ENCODE measurements around the gene SUSD5. TPM values are rescaled to one million over a fixed set of nuclear protein-coding genes. Genes with fewer than 3 reads are reported as not detected.

Gene SUSD5
- total and polyA plus RNA-seq, 2 of the 13 experiments (the other 11 are each of a cell fraction or from before 2014, with no cell fraction given) = not detected

DNA sequence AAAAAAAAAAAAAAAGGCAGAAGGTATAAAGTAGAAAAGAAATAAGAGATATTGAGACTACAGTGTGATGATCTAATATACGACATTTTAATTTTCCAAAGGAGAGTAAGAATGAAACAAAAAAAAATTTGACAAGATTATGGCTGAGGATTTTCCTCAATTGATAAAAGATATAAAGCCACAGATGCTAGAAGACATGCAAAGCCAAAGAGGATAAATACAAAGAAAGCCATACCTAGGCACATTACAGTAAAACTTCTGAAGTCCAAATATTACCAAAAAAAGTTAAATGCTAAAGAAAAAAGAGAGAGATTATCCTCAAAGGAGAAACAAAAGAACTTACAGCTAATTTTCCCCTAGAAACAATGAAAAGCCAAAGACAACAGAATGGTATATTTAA lies 20.3 kb upstream of the SUSD5 start:
- no peak overlapping the region for H3K4me3 ChIP-seq (replicated peaks in 1 of 3; ENCODE audit: insufficient read depth in 1 of 3, low read depth in 2 of 3, low read length in 3 of 3)
- no peak for TF ChIP-seq ZNF780A (CRISPR knock-in tag; IDR thresholded peaks at IDR 0.05)
- TF ChIP-seq ZNF451 (CRISPR knock-in tag; IDR thresholded peaks at IDR 0.05) = no peak
- TF ChIP-seq MTF2 (CRISPR knock-in tag; IDR thresholded peaks at IDR 0.05; ENCODE audit: borderline replicate concordance) = no peak
- TF ChIP-seq, protein P1, sequence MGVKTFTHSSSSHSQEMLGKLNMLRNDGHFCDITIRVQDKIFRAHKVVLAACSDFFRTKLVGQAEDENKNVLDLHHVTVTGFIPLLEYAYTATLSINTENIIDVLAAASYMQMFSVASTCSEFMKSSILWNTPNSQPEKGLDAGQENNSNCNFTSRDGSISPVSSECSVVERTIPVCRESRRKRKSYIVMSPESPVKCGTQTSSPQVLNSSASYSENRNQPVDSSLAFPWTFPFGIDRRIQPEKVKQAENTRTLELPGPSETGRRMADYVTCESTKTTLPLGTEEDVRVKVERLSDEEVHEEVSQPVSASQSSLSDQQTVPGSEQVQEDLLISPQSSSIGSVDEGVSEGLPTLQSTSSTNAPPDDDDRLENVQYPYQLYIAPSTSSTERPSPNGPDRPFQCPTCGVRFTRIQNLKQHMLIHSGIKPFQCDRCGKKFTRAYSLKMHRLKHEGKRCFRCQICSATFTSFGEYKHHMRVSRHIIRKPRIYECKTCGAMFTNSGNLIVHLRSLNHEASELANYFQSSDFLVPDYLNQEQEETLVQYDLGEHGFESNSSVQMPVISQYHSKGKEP (CRISPR knock-in tag; IDR thresholded peaks at IDR 0.05) = no peak
- no peak overlapping the region for H3K4me2 ChIP-seq (ENCODE audit: low read depth, low read length)
- no peaks in the 10 kb centered on the region for H3K4me1 ChIP-seq (ENCODE audit: insufficient read depth, low read length)
- intact Hi-C loops (cut with micrococcal nuclease; ENCODE audit: unreplicated experiment) = no loop called here
- CTCF ChIA-PET (ENCODE audit: low intra/inter-chr PET ratio, low total read pairs) = no interaction called here
- ATAC-seq (no peak), FAIRE-seq (no peak), DNase-seq (ENCODE audit: low spot score) (no peak)
- H3K27me3 ChIP-seq (ENCODE audit: control insufficient read depth in 1 of 2, insufficient read depth in 2 of 2, low read length in 2 of 2) = no peaks in the 10 kb centered on the region; a peak in 1 of 5 replicates
- H3K9ac ChIP-seq (ENCODE audit: insufficient read depth, low read depth, low read length) = no peak overlapping the region
- POLR2A ChIA-PET = no interaction called here
- no peaks in the 10 kb centered on the region for H3K9me3 ChIP-seq (ENCODE audit: low read length)
- no peak overlapping the region for H2AFZ ChIP-seq (ENCODE audit: low read length)
- WGBS (ENCODE audit: low lambda C conversion rate) = 0% methylated on average over 1 of the region's 1 CpG
- H4K20me1 ChIP-seq (ENCODE audit: insufficient read depth, low read length) = no peaks in the 10 kb centered on the region
- no peaks in the 10 kb centered on the region for H3K36me3 ChIP-seq (replicated peaks in 1 of 2; ENCODE audit: control insufficient read depth in 1 of 2, insufficient read depth in 2 of 2, low read length in 2 of 2)
- no peak overlapping the region for H3K27ac ChIP-seq (ENCODE audit: extremely low read length, insufficient read depth, low read length)
- no TSS peak for BruUV-seq (replicated peaks)
- in situ Hi-C loops (cut with HindIII; ENCODE audit: extremely low pct_ligation_motif_present, low pct_unique_long_range_greater_than_20kb) = no loop called here
- H3K79me2 ChIP-seq (ENCODE audit: insufficient read depth, low read length) = no peaks in the 10 kb centered on the region

DNA sequence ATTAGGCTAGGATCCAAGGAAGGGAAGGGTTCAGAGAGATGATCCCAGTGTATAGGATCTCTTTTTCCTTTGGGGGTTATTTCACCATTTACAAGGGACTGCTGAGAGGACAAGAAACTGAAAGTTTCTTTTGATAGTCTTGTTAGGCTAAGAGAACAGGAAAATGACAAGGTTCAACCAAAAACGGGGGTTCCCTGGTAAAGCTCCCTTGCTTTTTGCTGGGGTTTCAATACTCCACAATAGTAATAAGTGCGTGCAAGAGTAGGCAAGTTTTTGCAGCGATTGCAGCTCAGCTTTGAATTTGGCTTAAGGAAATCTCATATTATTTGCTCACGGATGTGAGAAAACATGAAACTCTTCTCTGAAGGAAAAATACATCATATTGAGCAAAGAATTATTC lies 18.8 kb upstream of the SUSD5 start:
- in situ Hi-C loops (cut with HindIII; ENCODE audit: extremely low pct_ligation_motif_present, low pct_unique_long_range_greater_than_20kb) (no loop called here), intact Hi-C loops (cut with micrococcal nuclease; ENCODE audit: unreplicated experiment) (no loop called here)
- ATAC-seq (no peak), FAIRE-seq (no peak), DNase-seq (ENCODE audit: low spot score) (no peak)
- no peaks in the 10 kb centered on the region for H3K36me3 ChIP-seq (replicated peaks in 1 of 2; ENCODE audit: control insufficient read depth in 1 of 2, insufficient read depth in 2 of 2, low read length in 2 of 2)
- no peaks in the 10 kb centered on the region for H3K9me3 ChIP-seq (ENCODE audit: low read length)
- no peak overlapping the region for H2AFZ ChIP-seq (ENCODE audit: low read length)
- ChIA-PET CTCF (ENCODE audit: low intra/inter-chr PET ratio, low total read pairs) (no interaction called here), POLR2A (no interaction called here)
- no peak overlapping the region for H3K4me3 ChIP-seq (replicated peaks in 1 of 3; ENCODE audit: insufficient read depth in 1 of 3, low read depth in 2 of 3, low read length in 3 of 3)
- H4K20me1 ChIP-seq (ENCODE audit: insufficient read depth, low read length) = no peaks in the 10 kb centered on the region
- no peaks in the 10 kb centered on the region for H3K79me2 ChIP-seq (ENCODE audit: insufficient read depth, low read length)
- no TSS peak for BruUV-seq (replicated peaks)
- H3K4me2 ChIP-seq (ENCODE audit: low read depth, low read length) = no peak overlapping the region
- H3K27ac ChIP-seq (ENCODE audit: extremely low read length, insufficient read depth, low read length) = no peak overlapping the region
- H3K4me1 ChIP-seq (ENCODE audit: insufficient read depth, low read length) = no peaks in the 10 kb centered on the region
- H3K9ac ChIP-seq (ENCODE audit: insufficient read depth, low read depth, low read length) = no peak overlapping the region
- 48% methylated on average over 4 of the region's 4 CpGs for WGBS (ENCODE audit: low lambda C conversion rate)
- no peaks in the 10 kb centered on the region; a peak in 1 of 5 replicates for H3K27me3 ChIP-seq (ENCODE audit: control insufficient read depth in 1 of 2, insufficient read depth in 2 of 2, low read length in 2 of 2)
- TF ChIP-seq, protein P2, sequence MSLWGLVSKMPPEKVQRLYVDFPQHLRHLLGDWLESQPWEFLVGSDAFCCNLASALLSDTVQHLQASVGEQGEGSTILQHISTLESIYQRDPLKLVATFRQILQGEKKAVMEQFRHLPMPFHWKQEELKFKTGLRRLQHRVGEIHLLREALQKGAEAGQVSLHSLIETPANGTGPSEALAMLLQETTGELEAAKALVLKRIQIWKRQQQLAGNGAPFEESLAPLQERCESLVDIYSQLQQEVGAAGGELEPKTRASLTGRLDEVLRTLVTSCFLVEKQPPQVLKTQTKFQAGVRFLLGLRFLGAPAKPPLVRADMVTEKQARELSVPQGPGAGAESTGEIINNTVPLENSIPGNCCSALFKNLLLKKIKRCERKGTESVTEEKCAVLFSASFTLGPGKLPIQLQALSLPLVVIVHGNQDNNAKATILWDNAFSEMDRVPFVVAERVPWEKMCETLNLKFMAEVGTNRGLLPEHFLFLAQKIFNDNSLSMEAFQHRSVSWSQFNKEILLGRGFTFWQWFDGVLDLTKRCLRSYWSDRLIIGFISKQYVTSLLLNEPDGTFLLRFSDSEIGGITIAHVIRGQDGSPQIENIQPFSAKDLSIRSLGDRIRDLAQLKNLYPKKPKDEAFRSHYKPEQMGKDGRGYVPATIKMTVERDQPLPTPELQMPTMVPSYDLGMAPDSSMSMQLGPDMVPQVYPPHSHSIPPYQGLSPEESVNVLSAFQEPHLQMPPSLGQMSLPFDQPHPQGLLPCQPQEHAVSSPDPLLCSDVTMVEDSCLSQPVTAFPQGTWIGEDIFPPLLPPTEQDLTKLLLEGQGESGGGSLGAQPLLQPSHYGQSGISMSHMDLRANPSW (CRISPR knock-in tag; IDR thresholded peaks at IDR 0.05; ENCODE audit: borderline replicate concordance) = no peak
- TF ChIP-seq, protein P3, sequence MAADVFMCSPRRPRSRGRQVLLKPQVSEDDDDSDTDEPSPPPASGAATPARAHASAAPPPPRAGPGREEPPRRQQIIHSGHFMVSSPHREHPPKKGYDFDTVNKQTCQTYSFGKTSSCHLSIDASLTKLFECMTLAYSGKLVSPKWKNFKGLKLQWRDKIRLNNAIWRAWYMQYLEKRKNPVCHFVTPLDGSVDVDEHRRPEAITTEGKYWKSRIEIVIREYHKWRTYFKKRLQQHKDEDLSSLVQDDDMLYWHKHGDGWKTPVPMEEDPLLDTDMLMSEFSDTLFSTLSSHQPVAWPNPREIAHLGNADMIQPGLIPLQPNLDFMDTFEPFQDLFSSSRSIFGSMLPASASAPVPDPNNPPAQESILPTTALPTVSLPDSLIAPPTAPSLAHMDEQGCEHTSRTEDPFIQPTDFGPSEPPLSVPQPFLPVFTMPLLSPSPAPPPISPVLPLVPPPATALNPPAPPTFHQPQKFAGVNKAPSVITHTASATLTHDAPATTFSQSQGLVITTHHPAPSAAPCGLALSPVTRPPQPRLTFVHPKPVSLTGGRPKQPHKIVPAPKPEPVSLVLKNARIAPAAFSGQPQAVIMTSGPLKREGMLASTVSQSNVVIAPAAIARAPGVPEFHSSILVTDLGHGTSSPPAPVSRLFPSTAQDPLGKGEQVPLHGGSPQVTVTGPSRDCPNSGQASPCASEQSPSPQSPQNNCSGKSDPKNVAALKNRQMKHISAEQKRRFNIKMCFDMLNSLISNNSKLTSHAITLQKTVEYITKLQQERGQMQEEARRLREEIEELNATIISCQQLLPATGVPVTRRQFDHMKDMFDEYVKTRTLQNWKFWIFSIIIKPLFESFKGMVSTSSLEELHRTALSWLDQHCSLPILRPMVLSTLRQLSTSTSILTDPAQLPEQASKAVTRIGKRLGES (CRISPR knock-in tag; IDR thresholded peaks at IDR 0.05; ENCODE audit: borderline replicate concordance) = no peak
- TF ChIP-seq, protein P4, sequence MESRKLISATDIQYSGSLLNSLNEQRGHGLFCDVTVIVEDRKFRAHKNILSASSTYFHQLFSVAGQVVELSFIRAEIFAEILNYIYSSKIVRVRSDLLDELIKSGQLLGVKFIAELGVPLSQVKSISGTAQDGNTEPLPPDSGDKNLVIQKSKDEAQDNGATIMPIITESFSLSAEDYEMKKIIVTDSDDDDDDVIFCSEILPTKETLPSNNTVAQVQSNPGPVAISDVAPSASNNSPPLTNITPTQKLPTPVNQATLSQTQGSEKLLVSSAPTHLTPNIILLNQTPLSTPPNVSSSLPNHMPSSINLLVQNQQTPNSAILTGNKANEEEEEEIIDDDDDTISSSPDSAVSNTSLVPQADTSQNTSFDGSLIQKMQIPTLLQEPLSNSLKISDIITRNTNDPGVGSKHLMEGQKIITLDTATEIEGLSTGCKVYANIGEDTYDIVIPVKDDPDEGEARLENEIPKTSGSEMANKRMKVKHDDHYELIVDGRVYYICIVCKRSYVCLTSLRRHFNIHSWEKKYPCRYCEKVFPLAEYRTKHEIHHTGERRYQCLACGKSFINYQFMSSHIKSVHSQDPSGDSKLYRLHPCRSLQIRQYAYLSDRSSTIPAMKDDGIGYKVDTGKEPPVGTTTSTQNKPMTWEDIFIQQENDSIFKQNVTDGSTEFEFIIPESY (CRISPR knock-in tag; IDR thresholded peaks at IDR 0.05) = no peak
